ENCODE results near the gene NDUFS4.
"Not testable (repeated sequence)": the region's sequence is repeated elsewhere in the genome, so short reads cannot be mapped to it uniquely, and the experiment has no call there.

The NDUFS4 gene

DNA sequence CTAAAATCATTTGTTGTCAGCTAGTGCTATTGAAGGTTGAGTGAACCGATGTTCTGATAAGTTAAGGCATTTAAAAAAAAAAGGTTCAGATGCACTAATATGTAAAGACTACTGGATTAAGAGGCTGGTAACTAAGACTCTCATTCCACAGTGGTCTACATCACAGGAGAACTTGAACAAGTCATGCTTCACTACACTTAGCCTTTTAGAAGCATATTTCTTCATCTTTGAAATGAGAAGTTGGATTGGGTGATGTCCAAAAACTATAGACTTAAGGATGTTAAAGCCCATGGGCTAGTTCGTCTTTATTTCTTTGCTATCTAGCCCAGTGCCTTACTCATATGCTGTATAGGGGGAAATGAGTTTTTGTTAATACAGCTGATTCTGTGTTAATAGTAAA is 107.2 kb downstream of the NDUFS4 start:
- DNase-seq (ENCODE audit: low spot score): no peak

DNA sequence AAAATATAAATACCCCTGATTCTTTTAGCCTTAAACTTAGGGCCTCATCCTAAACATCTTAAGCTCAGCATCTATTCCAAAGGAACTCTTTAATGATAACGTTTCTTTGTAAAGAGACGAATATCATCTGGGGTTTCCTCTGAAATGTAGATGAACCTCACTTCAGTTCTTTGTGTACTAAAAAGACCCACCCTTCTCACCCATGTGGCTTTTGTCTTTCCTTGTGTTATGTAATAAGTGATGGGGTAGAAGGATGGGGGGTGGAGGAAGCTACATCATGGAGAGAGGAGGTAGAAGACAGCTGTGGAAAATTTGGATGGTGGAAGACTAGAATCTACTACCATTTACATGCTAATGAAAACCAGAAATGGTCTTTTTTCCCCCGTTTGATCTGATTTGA is 111.0 kb downstream of the NDUFS4 start:
- no peak for DNase-seq (ENCODE audit: low spot score)

DNA sequence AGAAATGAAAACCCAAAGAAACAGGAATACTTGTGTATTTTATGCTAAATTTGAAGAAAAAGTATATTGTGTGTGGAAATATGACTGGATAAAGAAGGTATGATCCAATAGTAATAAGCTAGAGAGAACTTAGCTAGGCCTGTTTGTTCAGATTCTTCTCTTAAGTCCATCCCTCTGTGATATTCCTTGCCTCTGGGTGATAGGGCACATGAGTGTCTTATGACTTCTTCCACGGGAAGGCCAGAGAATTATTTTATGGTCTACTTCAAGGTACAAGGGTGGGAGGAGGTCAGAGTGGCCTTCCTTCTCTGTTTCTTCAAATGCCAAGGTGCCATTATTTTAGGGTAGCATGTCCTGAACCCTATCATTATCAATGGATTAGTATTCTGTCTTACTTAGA is 113.7 kb downstream of the NDUFS4 start:
- no peak for DNase-seq (ENCODE audit: low spot score)

DNA sequence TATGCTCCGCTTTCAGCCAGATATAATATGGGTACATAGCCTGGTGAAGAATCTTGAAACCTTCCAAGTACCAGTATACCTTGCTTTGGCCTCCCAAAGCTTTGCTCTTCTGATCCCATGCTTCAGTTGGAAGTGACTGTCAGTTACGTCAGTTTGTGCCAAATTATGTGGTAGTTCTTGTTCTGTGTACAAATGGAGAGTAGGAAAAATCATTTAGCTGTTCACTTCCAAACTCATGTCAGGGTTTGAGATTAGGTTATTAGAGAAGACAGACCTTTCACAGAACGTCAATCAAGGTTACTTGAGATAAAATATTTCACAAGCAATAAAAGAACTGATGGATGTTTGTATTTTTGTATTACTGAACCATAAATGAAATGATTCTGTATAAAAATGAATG is 117.2 kb downstream of the NDUFS4 start:
- no peak for DNase-seq (ENCODE audit: low spot score)

DNA sequence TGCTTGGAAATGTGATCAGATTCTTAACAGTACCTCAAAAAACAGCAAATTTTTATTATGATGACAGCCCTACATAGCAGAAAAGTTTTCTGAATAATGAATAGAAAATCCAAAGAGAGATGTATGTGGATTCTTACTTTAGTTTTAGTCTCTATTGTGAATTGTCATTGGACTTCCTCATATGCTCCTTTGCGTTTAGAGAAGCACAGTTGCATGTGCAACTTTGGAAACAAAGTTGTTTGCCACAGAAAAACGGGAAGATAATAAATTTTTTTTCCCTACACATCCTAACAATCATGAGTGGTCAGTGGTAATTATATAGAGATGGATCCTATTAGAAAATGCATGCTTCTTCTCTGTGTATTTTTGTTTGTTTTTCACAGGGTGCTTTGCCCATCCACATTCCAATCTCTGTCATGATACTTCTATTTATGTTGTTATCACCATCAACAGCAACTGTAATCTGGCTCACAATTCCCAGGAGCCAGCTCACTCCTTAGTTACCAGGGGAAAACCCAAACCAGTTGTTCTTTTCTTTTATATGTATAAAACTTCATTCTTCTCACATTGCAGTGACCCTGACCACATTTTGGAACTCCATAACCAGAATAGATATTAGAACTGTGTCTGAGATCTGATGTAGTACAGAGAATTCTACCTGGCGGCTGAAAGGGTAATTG is 118.7 kb downstream of the NDUFS4 start:
- no peak for DNase-seq (ENCODE audit: low spot score)

DNA sequence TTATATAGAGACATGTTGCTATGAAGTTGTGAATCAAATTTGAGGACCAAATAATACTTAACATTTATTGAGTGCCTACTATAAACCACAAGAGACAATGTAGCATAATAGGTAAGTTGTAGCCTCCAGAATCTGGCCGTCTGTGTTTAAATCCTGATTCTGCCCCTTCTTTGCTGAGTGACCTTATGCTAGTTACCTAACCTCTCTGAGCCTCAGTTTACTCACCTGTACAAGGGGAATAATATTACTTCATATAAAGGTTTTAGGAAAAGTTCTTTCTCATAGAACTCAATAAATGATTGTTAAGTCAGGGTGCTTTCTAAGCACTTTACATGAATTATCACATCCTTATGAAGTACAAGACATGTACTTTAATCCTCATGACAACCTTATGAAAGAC is 120.6 kb downstream of the NDUFS4 start:
- DNase-seq (ENCODE audit: low spot score): no peak

DNA sequence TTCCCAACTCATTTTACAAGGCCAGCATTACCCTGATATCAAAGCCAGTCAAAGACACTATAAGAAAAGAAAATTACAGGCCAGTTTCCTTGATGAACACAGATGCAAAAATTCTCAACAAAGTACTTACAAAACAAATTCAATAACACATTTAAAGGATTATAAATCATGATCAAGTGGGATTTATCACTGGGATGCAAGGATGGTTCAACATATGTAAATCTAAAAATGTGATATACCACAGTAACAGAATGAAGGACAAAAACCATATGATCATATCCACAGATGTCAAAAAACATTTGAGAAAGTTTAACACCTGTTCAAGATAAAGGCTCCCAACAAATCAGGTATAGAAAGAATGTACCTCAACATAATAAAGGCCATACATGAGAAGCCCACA is 130.6 kb downstream of the NDUFS4 start:
- DNase-seq (ENCODE audit: low spot score): no peak

DNA sequence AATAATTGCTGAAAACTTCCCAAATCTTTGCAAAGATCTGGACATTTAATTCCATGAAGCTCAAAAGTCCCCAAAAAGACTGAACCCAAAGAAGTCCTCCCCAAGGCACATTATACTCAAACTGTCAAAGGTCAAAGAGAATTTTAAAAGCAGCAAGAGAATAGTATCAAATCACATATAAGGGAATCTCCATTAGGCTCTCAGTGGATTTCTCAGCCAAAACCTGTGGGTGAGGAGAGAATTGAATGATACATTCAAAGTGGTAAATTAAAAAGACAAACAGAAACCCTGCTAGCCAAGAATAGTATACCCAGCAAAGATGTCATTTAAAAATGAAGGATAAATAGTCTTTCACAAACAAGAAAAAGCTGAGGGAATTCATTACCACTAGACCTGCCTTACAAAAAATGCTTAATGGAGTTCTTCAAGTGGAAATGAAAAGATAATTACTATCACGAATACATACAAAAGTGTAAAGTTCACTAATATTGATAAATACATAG is 134.1 kb downstream of the NDUFS4 start:
- no peak for DNase-seq (ENCODE audit: low spot score)

DNA sequence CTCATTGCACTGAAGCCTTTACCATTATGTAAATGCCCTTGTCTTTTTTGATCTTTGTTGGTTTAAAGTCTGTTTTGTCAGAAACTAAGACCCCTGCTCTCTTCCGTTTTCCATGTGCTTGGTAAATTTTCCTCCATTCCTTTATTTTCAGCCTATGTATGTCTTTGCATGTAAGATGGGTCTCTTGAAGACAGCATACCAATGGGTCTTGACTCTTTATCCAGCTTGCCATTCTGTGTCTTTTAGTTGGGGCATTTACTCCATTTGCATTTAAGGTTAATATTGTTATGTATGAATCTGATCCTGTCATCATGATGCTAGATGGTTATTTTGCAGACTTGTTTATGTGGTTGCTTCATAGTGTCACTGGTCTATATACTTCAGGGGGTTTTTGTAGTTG is 150.0 kb downstream of the NDUFS4 start:
- not testable (repeated sequence) for DNase-seq (ENCODE audit: low spot score)

DNA sequence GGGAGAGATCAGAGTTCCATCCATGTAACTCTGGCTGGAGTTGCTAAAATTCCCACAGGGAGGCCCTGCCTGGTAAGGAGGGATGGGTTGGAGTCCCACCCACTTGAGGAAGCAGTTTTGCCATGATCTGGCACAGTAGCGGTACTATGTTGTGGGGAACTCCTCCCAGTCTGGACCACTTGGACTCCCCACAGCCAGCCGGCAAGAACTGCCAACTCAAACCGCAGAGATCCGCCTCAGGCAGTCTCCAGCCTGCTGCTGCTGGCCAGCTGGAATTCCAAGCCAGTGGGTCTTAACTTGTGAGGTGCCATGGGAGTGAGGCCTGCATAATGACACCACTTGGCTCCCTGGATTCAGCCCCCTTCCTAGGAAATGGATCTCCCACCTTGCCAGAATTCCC is 151.9 kb downstream of the NDUFS4 start:
- no peak for DNase-seq (ENCODE audit: low spot score)

DNA sequence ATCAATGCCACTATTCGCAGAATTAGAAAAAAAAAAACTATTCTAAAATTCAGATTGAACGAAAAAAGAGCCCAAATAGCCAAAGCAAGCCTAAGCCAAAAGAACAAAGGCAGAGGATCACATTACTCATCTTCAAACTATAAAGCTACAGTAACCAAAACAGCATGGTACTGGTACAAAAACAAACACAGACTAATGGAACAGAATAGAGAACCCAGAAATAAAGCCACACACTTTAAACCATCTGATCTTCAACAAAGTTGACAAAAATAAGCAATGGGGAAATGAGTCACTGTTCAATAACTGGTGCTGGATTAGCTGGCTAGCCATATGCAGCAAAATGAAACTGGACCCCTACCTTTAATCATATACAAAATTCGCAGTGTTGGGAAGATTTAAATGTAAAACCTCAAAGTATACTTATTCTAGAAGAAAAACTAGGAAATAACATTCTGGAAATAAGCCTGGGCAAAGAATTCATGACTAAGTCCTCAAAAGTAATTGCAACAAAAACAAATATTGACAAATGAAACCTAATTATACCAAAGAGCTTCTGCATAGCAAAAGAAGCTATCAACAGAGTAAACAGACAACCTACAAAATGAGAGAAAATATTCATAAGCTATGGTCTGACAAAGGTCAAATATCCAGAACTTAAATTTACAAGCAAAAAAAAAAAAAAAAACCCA is 153.7 kb downstream of the NDUFS4 start:
- no peak for DNase-seq (ENCODE audit: low spot score)

DNA sequence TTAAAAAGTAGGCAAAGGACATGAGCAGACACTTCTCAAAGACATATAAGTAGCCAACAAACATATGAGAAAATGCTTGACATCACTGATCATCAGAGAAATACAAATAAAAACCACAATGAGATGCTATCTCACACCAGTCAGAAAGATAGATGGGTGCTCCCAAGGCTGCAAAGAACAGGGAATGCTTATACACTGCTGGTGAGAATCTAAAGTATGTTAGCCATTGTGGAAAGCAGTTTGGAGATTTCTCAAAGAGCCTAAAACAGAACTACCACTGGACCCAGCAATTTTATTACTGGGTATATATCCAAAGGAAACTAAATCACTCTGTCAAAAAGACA is 154.2 kb downstream of the NDUFS4 start:
- no peak for DNase-seq (ENCODE audit: low spot score)

DNA sequence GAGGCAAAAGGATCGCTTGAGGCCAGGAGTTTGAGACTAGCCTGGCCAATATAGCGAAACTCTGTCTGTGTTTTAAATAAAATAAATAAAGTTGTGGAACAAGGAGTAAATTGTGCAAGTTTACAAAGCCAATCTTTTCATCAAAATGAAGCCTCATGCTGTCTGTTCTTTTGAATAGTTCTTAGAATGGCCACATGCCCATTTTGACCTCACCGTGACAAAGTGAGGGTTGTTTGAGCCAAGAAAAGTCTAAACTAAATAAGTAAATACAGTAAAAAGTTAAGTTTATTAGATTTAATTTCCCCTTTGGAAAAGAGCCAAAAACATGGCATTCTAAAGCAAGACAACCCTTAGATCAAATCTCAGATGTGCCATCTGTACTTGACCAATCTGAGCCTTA is 165.7 kb downstream of the NDUFS4 start:
- no peak for DNase-seq (ENCODE audit: low spot score)

DNA sequence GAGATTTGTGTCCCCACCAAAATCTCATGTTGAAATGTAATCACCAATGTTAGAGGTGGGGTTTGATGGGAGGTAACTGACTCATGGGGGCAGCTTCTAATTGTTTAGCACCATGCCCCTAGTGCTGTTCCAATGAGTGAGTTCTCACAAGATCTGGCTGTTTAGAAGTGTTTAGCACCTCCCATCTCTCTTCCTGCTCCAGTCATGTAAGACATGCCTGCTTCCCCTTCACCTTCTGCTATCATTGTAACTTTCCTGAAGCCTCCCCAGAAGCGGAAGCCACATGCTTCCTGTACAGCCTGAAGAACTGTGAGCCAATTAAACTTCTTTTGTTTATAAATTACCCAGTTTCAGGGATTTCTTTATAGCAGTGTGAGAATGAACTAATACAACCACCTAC is 170.5 kb downstream of the NDUFS4 start:
- no peak for DNase-seq (ENCODE audit: low spot score)
